ENCODE results near the gene ARHGEF19. TPM values are rescaled to one million over a fixed set of nuclear protein-coding genes. Genes with fewer than 3 reads are reported as not detected.

ARHGEF19 gene
- total and polyA plus RNA-seq, 9 of the 15 experiments (the other 6 are each of a cell fraction or from before 2014, with no cell fraction given): 0.73 to 21.0 (median 5.2) TPM

DNA sequence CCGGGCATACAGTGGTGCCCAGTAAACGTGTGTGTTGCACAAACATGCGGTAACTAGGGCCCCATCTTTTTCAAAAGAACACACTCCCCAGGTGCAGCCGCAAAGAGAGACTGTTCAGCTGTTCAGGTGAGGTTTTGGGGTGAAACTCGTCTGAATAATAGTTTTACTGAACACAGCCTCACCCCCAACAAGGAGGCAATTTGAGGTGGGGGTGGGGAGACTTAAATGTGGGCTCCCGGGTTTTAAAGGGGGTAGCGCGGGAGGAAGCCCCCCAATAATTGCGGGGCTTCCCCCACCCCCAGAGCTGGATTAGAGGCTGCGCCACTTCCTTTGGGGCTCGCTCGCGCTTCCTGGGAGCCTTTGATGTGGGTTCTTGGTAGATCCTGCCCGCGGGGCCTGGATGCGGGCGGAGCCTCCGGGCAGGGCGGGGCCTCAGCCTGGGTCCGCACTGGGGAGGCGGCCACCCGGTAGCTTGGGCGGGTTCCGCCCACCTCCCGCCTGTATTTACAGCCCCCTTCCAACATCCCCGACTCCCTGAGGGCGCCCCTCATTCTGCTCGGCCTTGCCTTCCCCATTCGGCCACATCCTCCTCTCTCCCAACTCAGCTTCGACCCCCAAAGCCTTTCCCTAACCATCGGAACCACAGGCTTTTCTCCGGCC is 50.2 kb downstream of the ARHGEF19 start (continued):
- TF ChIP-seq, protein P1, sequence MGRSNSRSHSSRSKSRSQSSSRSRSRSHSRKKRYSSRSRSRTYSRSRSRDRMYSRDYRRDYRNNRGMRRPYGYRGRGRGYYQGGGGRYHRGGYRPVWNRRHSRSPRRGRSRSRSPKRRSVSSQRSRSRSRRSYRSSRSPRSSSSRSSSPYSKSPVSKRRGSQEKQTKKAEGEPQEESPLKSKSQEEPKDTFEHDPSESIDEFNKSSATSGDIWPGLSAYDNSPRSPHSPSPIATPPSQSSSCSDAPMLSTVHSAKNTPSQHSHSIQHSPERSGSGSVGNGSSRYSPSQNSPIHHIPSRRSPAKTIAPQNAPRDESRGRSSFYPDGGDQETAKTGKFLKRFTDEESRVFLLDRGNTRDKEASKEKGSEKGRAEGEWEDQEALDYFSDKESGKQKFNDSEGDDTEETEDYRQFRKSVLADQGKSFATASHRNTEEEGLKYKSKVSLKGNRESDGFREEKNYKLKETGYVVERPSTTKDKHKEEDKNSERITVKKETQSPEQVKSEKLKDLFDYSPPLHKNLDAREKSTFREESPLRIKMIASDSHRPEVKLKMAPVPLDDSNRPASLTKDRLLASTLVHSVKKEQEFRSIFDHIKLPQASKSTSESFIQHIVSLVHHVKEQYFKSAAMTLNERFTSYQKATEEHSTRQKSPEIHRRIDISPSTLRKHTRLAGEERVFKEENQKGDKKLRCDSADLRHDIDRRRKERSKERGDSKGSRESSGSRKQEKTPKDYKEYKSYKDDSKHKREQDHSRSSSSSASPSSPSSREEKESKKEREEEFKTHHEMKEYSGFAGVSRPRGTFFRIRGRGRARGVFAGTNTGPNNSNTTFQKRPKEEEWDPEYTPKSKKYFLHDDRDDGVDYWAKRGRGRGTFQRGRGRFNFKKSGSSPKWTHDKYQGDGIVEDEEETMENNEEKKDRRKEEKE (IDR thresholded peaks at IDR 0.05; ENCODE audit: borderline replicate concordance in 1 of 2, control insufficient read depth in 1 of 2, low read depth in 2 of 2, low read length in 1 of 2): no peak
- TF ChIP-seq TEAD4 (IDR thresholded peaks at IDR 0.05; ENCODE audit: low read length): no peak
- TF ChIP-seq TEAD4 (CRISPR knock-in tag; IDR thresholded peaks at IDR 0.05; ENCODE audit: borderline replicate concordance): no peak
- no peak for TF ChIP-seq PPARD (CRISPR knock-in tag; IDR thresholded peaks at IDR 0.05)
- TF ChIP-seq, protein P2, sequence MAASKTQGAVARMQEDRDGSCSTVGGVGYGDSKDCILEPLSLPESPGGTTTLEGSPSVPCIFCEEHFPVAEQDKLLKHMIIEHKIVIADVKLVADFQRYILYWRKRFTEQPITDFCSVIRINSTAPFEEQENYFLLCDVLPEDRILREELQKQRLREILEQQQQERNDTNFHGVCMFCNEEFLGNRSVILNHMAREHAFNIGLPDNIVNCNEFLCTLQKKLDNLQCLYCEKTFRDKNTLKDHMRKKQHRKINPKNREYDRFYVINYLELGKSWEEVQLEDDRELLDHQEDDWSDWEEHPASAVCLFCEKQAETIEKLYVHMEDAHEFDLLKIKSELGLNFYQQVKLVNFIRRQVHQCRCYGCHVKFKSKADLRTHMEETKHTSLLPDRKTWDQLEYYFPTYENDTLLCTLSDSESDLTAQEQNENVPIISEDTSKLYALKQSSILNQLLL (CRISPR knock-in tag; IDR thresholded peaks at IDR 0.05; ENCODE audit: borderline replicate concordance): no peak
- TF ChIP-seq XRCC4 (IDR thresholded peaks at IDR 0.05; ENCODE audit: extremely low read depth, insufficient read depth, insufficient read length): no peak
- TF ChIP-seq DACH1 (IDR thresholded peaks at IDR 0.05; ENCODE audit: partially characterized antibody): no peak
- peak; percentile 75 for TF ChIP-seq MTA3 (IDR thresholded peaks at IDR 0.05; ENCODE audit: borderline replicate concordance)
- TF ChIP-seq NFIC (IDR thresholded peaks at IDR 0.05): no peak
- TF ChIP-seq PTRF (tag; IDR thresholded peaks at IDR 0.05): no peak
- TF ChIP-seq, protein P3, sequence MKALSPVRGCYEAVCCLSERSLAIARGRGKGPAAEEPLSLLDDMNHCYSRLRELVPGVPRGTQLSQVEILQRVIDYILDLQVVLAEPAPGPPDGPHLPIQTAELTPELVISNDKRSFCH (CRISPR knock-in tag; IDR thresholded peaks at IDR 0.05): no peak
- TF ChIP-seq, protein P3 (tag; IDR thresholded peaks at IDR 0.05): no peak
- peak; percentile 100 for TF ChIP-seq LEF1 (IDR thresholded peaks at IDR 0.05)
- TF ChIP-seq, protein P4, sequence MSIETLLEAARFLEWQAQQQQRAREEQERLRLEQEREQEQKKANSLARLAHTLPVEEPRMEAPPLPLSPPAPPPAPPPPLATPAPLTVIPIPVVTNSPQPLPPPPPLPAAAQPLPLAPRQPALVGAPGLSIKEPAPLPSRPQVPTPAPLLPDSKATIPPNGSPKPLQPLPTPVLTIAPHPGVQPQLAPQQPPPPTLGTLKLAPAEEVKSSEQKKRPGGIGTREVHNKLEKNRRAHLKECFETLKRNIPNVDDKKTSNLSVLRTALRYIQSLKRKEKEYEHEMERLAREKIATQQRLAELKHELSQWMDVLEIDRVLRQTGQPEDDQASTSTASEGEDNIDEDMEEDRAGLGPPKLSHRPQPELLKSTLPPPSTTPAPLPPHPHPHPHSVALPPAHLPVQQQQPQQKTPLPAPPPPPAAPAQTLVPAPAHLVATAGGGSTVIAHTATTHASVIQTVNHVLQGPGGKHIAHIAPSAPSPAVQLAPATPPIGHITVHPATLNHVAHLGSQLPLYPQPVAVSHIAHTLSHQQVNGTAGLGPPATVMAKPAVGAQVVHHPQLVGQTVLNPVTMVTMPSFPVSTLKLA (conservative IDR thresholded peaks at IDR 0.05): no peak
- no peak for TF ChIP-seq KDM5B (IDR thresholded peaks at IDR 0.05; ENCODE audit: insufficient replicate concordance, low read depth, low read length)
- TF ChIP-seq, protein P5, sequence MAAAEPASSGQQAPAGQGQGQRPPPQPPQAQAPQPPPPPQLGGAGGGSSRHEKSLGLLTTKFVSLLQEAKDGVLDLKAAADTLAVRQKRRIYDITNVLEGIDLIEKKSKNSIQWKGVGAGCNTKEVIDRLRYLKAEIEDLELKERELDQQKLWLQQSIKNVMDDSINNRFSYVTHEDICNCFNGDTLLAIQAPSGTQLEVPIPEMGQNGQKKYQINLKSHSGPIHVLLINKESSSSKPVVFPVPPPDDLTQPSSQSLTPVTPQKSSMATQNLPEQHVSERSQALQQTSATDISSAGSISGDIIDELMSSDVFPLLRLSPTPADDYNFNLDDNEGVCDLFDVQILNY (CRISPR knock-in tag; IDR thresholded peaks at IDR 0.05): no peak
- no peak for TF ChIP-seq NCOA6 (IDR thresholded peaks at IDR 0.05)
- TF ChIP-seq ZNF174 (CRISPR knock-in tag; IDR thresholded peaks at IDR 0.05): no peak
- no peak for TF ChIP-seq YY1 (IDR thresholded peaks at IDR 0.05; ENCODE audit: borderline replicate concordance in 1 of 3, control insufficient read depth in 1 of 3, extremely low read depth in 1 of 3, insufficient read depth in 3 of 3, insufficient read length in 1 of 3, insufficient replicate concordance in 2 of 3, low read depth in 1 of 3, low read length in 2 of 3)
- TF ChIP-seq ZNF584 (CRISPR knock-in tag; IDR thresholded peaks at IDR 0.05; ENCODE audit: low read depth): no peak

Data from K562 (cell line).